Epidermal melanocyte (primary cell): ENCODE results near the gene MFAP5.
"Not testable (repeated sequence)": the region's sequence is repeated elsewhere in the genome, so short reads cannot be mapped to it uniquely, and the experiment has no call there.

Experiments used
- DNase-seq: peaks from one replicate; pipeline ENCODE4 v3.0.0; 2011; ENCODE audit warnings: low spot score; ENCODE audit not compliant: insufficient read length

MFAP5 gene

GRCh38 chr12:8675591-8676036 is 13.0 kb upstream of the MFAP5 start:
- DNase-seq: no peak

- DNase-seq: no peak
These were observed 9.8 kb upstream of the MFAP5 start for GRCh38 chr12:8672381-8672780.

- no peak for DNase-seq
These were observed 5.8 kb upstream of the MFAP5 start for GRCh38 chr12:8668441-8668840.

GRCh38 chr12:8667270-8667669 is 4.6 kb upstream of the MFAP5 start:
- no peak for DNase-seq

GRCh38 chr12:8665759-8666158 is 3.1 kb upstream of the MFAP5 start:
- DNase-seq: no peak

GRCh38 chr12:8664228-8664913 is 1.7 kb upstream of the MFAP5 start:
- no peak for DNase-seq

- no peak for DNase-seq
These were observed 875 bp downstream of the MFAP5 start for GRCh38 chr12:8661751-8662150.

- no peak for DNase-seq
These were observed 1.6 kb downstream of the MFAP5 start for GRCh38 chr12:8661016-8661415.

- DNase-seq: no peak
These were observed 4.3 kb downstream of the MFAP5 start for GRCh38 chr12:8658346-8658745.

GRCh38 chr12:8655421-8655820 is 7.2 kb downstream of the MFAP5 start:
- no peak for DNase-seq

- DNase-seq: no peak
These were observed 13.9 kb downstream of the MFAP5 start for GRCh38 chr12:8648576-8649205.

GRCh38 chr12:8647968-8648367 is 14.7 kb downstream of the MFAP5 start:
- DNase-seq: no peak

- DNase-seq: no peak
These were observed 18.0 kb downstream of the MFAP5 start for GRCh38 chr12:8644345-8645248.

GRCh38 chr12:8642775-8643174 is 19.9 kb downstream of the MFAP5 start:
- no peak for DNase-seq

GRCh38 chr12:8639936-8640335 is 22.7 kb downstream of the MFAP5 start:
- no peak for DNase-seq

GRCh38 chr12:8638951-8639350 is 23.7 kb downstream of the MFAP5 start:
- DNase-seq: no peak

- DNase-seq: no peak
These were observed 25.0 kb downstream of the MFAP5 start for GRCh38 chr12:8637666-8638065.

GRCh38 chr12:8637244-8637643 is 25.4 kb downstream of the MFAP5 start:
- DNase-seq: no peak

GRCh38 chr12:8636581-8636980 is 26.0 kb downstream of the MFAP5 start:
- no peak for DNase-seq

- DNase-seq: not testable (repeated sequence)
These were observed 26.6 kb downstream of the MFAP5 start for GRCh38 chr12:8636007-8636346.

- not testable (repeated sequence) for DNase-seq
These were observed 27.2 kb downstream of the MFAP5 start for GRCh38 chr12:8635342-8636006.

GRCh38 chr12:8630131-8630530 is 32.5 kb downstream of the MFAP5 start:
- DNase-seq: no peak
